HG02571 (cell line): ENCODE results near the gene TIRAP.
"Not testable (repeated sequence)": the region's sequence is repeated elsewhere in the genome, so short reads cannot be mapped to it uniquely, and the experiment has no call there.

Experiments
- ATAC-seq: cut with Tn5 transposase; IDR thresholded peaks from one replicate; pipeline ENCODE4 v1.9.1; 2021; ENCODE audit warnings: mild to moderate bottlenecking, moderate library complexity; ENCODE audit not compliant: unreplicated experiment

The TIRAP gene

GRCh38 chr11:126282361-126282735 lies 545 bp upstream of the TIRAP start:
- no peak for ATAC-seq

DNA sequence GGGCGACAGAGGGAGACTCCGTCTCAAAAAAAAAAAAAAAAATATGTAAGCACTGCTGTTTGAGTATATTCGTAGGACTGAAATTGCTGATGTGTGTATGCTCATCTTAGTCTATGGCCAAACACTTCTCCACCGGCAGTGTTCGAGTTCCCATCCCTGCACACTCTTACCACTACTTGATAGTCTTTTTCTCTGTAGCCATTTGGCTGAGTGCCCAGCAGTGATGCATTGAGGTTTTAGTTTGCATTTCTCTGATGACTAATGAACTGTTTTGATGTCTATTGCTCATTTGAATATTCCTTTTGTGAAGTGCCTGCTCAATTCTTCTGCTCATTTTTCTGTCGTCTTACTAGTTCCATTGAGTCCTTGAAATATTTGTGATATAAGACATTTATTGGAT lies 1.9 kb downstream of the TIRAP start:
- ATAC-seq = no peak

- no peak for ATAC-seq
Measured at GRCh38 chr11:126288237-126288636, 5.3 kb downstream of the TIRAP start.

GRCh38 chr11:126290887-126291286 lies 8.0 kb downstream of the TIRAP start:
- no peak for ATAC-seq

DNA sequence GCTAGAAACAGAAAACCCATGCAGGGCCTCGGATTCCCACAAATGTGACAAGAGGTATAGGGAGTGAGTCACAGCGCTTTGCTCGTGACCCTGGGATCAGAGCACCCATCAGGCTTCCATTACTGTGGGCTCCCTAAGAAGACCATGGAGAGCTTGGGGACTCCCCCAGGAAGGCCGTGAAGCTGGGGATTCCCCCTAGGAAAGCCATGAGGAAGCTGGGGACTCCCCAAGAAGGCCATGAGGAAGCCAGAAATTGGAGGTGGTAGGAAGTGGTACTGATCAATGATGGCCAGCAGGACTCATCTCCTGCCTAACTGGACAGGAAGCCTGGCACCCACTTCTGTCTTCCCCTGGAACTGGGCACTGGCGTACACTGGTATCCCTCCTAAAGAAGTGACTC lies 10.8 kb downstream of the TIRAP start:
- no peak for ATAC-seq

DNA sequence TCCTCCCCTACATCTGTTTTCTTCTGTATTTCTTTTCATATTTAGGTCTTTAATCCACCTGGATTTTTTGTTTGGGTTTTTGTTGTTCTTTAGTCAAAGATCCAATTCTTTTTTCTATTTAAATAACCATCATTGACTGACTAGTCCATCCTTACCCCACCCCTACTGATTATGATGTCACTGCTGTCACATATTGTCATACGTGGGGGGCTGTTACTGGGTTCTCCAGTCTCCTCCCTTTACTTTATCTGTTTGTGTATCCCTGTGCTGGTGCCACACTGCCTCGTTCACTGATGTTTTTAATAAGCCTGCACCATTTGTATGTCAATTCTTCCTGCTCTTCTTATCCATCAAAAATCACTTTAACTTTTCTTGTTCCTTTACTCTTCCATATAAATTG lies 14.1 kb downstream of the TIRAP start:
- ATAC-seq = no peak

- peak; percentile 87 for ATAC-seq
Measured at GRCh38 chr11:126303623-126304456, 20.9 kb downstream of the TIRAP start, which contains the start of gene DCPS. Gene DCPS (plus strand): TSS chr11:126304060. CDS start chr11:126304081, 21 bp downstream.

DNA sequence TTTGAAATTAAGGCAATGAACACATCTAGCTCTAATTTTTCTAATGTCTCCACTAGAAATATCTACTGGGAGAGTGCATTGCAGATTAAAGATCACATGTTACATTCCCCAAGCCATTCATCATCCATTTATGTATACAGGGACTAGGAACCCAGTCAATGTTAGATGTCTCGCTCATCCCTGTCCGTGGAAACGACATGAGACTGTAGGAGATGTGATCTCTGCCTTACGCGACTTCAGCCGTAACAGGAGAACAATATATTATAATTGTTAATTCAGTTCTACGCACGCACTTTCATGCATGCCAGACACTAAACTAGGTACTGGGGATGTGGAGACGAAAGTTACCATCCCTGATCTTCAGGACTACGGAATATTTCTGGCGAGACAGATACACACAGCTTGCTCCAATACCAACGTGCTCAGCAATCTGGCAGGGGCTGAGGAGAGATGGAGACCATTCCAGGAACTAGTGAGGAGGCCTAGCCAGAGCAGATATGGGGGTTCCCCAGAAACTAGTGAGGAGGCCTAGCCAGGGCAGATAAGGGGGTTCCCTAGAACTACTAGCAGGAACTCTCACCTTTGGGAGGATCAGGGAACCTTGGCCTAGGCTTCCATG lies 21.7 kb downstream of the TIRAP start:
- peak; percentile 0 for ATAC-seq

GRCh38 chr11:126305699-126306098 lies 22.8 kb downstream of the TIRAP start:
- ATAC-seq = peak; percentile 55

- no peak for ATAC-seq
Measured at GRCh38 chr11:126307706-126308105, 24.8 kb downstream of the TIRAP start.

DNA sequence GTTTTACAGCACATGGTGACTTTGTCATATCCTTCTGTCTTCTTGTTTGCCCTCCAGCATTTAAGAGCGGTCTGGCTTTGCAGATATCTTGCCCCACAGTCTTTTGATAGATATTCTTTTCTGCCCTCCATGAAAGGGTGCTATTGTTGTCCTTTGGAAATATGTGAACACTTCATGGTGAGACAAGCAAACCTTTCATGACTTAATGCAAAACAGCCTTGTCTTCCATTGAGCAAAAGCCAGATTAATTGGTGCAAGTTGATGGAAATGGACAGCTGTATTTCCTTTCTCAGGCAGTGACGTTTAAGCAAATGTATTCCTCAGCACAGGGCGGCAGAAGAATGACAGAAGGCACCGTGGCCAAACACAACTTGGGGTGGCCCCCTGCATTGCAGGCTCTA lies 25.4 kb downstream of the TIRAP start:
- no peak for ATAC-seq

DNA sequence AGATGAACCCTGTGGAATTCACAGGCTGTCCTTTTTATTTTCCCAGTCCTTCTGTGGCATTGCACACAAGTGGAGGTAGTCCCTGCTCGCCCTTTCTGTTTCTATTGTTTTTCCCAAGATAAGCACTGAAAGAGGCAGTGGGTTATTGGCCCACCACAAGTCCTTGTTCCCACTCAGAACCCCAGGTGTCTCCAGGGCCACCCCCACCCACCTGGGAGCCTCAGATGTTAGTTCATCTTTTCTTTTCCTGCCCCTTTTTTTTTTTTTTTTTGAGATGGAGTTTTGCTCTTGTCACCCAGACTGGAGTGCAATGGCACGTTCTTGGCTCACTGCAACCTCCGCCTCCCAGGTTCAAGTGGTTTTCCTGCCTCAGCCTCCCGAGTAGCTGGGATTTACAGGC lies 25.9 kb downstream of the TIRAP start:
- ATAC-seq = not testable (repeated sequence)

DNA sequence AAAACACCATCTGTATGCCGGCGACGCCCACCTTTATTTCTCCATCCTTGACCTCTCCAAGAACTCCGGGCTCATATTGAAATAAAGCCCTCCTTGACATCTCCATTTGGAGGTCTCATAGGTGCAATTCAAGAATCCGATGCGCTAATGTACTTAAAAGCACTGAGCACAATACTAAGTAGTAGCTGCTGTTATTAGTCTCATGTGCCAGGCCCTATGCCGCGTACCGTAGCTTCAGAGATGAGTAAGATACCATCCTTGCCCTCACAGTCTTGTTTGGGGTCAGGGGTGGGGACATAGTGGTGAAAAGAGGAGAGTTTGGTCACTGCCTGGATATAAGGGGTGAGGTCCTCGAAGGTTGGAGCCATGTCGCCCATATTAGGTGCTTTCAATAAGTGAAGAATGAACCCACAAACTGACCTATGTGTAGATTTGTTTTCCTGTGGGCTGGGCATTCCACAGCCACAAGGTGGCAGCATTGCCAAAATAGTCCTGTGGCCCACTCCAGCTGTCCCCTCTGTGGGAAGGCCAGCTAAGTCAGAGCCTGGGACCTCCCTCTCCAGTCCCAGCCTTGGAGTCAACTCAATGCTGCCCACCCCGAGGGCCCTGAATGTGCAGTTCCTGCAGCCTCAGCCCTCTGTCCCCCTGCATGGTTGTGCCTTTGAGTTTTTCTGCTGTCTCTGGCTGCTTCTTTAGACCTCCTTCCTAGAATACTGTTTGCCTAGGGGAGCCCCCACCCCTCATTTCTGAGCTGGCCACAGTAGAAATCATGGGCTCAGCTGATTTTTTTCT lies 27.5 kb downstream of the TIRAP start:
- peak; percentile 41 for ATAC-seq

DNA sequence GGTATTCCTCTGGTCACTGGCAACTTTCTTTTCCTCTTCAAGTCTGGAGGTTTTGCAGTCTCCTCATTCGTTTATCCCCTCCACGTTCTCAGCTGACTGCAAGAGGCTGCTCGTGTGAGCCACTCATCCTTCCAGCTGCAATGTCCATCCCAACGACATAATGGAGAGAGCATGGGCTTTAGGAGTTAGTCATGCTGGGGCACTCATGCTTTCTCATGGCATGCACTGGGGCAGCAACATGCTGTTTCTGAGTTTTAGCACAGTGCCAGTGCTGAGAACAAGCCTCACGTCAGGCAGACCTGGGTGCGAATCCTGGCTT lies 28.1 kb downstream of the TIRAP start:
- no peak for ATAC-seq

DNA sequence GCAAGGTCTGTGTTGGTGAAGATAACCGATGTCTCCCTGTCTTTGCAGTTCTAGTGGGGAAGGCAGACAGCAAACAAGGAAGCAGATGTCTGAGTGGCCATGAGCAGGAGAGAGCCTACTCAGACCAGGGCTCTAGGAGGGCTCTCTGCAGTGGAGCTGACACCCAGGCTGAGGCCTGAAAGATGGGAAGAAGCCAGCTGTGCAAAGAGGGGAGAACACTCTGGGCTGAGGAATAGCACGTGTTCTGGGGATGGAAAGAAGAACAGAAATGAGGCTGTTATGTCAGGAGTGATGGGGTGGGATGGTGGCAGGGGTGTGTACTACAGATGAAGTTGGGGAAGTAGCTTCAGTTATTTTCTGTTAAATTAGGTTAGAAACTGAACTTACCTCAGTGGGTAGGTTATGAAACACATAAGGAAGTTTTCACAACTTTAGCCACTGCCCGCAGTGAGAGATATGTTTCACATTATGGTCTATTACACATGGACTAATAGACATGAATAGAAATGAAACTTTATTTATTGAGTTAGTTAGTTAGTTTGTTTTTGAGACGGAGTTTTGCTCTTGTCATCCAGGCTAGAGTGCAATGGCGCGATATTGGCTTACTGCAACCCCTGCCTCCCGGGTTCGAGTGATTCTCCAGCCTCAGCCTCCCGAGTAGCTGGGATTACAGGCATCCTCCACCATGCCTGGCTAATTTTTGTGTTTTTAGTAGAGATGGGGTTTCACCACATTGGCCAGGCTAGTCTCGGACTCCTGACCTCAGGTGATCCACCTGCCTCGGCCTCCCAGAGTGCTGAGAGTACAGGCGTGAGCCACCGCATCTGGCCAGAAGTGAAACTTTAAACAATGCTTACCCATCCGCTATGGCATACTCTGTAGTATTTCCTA lies 28.8 kb downstream of the TIRAP start:
- peak; percentile 50 for ATAC-seq

DNA sequence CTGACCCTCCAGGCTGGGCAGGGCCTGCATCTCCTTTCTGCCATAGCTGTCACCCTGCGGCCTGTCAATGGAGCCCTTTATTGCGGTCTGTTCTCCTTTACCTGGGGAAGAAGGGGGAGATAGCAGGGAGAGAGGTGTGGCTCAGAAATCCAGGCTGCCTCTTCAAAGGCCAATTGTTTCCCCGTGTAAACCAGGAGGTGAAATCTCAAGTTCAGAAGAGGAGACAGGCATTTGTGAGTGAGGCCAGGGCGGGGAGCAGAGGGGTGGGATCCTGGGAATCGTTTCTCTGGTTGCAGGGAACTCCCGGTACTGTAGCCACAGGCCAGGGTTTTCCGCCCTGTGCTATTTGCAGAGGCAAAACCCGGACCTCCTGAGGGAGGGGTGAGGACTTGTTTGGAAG lies 30.1 kb downstream of the TIRAP start:
- no peak for ATAC-seq

DNA sequence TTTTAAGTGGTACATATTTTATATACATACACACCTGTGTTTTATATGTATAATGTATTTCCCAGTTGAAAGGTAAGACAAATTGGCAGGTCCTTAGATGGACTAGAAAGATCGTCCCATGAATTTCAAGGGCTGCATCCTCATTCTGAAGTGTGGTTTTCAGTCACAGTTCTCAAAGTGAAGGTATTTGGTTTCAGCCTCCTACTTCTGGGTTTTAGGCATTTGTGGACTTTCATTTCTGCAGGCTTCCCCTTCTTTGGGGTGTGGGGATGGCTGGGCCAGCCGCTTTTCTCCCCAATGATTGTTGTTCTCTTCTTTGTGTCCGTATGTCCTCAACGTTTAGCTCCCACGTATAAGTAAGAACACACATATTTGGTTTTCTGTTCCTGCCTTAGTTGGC lies 30.9 kb downstream of the TIRAP start:
- no peak for ATAC-seq

DNA sequence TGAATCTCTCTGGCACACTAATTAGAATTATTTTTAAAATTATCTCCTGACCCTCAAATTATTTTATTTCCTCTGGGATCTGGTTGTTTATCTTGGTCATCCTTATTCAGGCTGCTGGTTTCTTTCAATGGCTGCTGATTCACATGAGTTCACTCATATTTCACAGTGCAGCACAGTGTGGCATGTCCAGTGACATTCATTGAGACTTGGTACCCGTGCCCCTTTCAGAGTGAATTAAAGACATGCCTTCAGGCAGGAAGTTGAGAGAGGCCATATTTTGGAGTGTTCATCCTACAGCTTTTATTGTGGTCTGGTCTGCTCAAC lies 34.5 kb downstream of the TIRAP start:
- no peak for ATAC-seq

DNA sequence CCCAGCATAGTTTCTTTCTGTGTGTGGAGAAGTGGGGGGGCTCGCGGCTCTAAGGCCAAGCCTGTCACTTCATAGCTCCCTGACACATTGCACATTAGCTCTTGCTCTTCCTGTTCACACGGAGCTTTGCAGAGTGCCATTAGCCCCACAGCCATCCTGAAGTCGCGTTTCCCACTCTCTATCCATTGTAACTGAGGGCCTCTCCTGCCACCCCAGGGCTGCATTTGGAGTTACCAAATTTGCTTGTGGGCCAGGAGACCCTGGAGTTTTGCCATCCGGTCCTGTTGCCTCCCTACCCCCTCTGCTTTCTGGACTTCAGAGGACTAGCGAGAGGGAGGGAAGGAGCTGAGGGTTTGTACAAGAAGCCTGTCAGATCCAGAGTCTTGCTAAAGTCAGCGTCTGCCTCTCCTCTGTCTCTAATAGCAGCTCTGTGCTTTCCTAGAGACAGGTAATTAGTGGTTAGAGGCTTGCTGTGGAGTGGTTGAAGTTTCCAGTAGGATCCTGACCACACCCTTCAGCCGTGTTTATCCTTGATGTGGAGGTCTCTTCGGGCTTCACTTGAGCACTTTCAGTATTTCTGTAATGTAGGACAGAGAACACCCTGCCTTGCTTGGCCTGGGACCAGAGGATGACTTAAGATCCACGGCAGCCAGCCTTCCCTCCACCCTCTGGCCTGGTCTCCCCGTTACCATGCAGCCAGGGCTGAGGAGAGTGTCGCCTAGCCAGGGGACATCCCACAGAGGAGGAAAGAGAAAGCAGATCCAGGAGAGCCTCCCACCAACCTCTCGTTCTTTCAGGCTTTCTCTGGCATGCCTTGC lies 35.1 kb downstream of the TIRAP start:
- ATAC-seq = peak; percentile 28
